NCI-H1930 (cell line): ENCODE measurements around the gene STOML1.

Experiments
- DNase-seq, 2 experiments: peaks; one replicate each; lab custom pipeline; 2025; lab: John Stamatoyannopoulos, UW

Gene STOML1, protein sequence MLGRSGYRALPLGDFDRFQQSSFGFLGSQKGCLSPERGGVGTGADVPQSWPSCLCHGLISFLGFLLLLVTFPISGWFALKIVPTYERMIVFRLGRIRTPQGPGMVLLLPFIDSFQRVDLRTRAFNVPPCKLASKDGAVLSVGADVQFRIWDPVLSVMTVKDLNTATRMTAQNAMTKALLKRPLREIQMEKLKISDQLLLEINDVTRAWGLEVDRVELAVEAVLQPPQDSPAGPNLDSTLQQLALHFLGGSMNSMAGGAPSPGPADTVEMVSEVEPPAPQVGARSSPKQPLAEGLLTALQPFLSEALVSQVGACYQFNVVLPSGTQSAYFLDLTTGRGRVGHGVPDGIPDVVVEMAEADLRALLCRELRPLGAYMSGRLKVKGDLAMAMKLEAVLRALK

DNA sequence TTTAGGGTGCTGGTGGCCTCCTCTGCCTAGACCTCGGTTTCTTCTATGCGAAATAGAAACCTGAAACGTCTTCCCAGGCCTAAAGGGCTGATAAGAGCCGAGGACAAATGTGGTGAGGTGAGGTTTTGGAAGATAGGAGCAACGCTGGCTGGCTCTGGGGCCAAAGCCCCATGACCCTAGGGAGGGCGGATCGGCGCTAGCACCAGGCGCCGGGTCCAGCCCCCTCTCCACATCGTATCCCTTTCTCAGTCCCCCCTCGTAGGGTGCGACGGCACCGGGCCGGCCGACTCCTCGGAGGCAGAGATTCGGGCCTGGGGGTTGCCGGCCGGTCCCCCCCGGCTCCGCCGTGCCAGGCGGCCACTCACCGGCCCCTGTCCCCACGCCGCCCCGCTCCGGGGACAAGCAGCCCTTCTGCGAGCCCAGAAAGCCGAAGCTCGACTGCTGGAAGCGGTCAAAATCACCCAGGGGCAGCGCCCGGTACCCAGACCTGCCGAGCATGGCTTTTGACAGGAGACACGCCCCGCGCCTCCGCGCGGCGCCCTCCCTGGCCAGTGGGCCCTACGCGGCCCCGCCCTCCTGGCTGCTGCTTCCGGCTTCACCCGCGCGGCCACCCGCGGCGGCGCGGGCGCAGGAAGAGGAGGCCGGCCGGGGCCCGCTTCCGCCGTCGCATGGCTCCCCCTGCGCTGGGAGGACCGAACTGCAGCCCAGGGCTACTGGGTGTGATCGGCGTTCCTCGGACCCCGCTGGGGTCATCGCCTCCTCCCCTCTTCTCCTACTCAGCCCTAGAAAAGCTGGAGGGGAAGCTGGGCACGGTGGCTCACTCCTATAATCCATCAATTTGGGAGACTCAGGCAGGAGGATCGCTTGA is at the start of gene STOML1:
Gene STOML1, minus strand, starts transcription at position 570 of the 868 bp plus-strand sequence. Its CDS starts 72 bp downstream, at position 498.
- DNase-seq, result peak; percentile 71 to 86

DNA sequence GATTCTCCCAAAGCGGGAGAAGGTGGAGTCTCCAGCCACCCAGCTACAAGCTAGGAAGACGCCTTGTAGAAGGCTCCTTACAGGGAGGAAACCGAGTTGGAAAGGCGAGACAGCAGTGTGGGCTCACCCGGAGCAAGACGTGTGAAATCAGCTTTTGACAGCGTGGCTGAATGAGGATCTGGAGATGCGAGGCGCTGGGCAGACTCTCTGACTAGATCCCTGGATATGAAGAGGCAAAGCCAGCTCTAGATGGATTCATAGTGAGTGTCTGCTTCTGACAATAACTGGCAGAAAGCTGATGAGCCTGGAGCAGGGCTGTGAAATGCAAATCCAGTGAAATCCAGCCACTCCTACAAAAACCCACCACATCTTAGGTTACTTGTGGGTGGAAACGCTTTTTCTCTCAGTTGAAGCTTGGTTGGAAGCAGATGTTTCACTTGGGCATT is 49.2 kb upstream of the STOML1 start:
- no peak for DNase-seq

DNA sequence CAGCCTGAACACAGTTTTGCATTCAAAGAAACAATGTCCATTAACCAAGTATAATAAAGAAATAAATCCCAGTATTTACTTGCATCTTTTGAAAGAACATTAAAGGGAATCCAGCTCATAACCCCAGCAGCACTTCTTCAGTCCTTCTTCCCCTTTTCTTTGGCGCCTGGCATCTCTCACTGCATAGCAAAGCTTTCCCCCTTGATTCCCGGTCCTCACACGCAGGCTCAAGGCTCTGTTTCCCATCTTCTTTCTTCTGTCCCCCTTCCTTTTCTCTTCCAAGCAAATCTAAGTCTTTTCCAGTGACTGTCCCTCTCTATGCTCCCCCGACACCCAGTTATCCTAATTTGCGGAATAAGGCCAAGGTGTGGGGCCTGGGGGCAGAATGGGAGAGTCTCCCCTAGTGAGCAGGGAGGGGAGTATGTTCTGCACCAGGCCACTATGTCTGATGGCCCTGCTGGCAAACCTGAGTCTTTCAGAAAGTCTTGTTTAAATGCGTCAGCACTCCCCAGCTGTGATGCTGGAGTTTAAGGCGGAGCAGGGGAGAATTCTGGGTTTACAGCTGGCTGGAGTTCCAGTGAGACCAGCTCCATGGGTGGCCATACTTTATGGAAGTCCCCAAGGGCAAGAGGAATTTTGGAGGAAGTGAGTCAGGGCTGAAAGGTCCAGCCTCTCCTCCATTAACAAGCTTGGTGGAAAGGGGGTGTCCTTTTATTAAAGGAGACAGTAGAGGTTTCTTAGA is 48.2 kb upstream of the STOML1 start:
- no peak for DNase-seq

DNA sequence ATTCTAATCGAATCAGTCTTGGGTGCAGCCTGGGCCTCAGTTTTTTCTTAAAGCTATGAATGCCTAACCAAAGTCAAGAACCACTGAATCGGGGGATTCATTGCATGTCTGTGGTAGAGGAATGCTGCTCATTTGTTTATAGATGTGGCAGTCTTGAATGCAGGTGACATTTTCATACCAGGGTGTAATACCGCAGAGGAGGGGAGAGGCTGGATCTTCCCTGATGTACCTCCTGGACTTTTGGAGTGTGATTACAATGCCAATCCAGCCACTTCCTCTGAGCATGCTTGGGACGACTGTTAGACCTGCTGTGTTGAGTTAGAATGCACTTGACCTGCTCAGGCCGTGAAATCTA is 47.5 kb upstream of the STOML1 start:
- DNase-seq, result no peak

DNA sequence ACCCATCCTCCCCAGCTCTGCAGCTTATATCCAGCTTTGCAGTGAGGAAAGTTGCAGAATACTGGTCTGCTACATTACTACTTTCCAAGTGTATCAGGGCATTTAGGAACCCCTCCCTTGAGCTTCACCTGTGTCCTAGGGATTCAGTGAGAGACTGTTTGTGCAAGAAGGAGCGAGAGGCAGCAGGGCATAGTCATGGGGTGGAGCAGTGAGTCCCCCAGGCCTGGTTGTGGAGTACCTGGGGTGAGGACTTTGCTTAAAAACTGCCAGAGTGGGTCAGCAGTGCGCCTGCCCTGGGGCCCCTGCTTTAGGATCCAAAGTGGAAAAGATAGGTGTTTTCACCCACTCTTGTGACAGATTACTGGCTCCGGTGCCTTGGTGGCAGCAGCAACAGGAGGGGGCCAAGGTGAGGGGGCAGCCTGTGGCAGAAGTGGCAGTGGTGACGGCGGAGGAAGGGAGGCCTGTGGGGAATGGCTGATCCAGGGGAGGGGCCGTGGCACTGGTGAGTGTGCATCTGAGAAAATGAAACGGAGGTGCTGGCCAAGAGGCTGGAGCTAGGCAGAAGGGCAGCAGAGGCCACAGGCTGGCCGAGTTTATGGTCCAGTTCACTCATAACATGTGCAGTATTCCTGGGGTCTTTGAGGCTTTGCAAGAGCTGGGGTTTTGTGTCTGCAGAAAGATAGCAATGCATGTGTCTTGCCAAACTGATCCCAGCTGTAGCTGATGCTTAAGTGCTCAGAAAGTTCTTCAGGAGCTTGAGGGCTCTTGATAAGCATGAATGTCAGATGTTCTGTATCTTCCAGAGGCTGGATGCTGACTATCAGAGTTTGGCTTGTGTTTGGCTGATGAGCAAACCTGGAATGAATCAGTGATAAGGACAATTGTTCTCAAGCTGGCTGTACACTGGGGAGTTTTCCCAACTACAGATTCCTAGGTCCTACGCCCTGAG is 46.9 kb upstream of the STOML1 start:
- no peak for DNase-seq

DNA sequence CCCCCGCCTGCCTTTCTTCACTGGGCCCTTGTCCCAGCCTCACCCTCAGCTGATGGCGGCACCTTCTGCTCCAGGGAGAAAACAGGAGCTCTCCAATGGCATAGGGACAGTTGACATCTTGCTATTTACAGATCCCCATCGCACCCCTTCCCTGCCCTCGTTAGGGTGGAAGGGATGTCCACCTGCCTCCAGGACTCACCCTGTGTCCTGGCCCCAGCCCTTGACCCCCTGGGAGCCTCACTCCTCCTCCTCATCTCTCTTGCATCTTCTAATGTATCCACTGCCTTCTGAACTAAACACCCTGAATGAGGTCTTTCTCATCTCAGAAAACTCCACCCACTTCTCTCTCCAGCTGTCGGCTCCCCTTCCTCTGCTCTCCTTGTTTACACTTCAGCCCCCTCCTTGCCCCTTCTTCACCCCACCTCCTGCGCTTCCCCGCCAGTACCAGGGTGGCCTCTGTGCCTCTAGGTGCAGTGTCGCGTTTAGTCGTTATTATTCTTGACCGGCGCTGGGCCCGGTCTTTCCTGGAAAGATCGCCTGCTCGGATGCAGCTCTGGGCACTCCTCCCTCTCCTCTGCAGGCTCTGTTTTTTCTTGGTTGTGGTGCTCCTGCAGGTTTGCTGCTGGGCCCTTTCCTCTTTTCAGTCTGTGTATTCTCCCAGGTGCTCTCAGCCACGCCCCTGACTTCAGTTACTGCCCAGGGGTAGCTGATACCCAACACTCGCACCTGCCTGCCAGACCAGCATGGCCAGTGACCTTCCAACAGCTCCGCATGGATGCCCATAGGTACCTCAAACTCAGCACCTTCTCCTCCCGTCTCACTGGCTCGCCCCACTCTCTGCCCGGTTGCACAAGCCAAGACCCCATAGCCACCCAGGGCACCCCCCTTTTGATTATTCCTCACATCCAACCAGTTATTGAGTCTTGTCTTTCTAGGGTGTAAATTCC is 45.3 kb upstream of the STOML1 start:
- DNase-seq, result no peak

DNA sequence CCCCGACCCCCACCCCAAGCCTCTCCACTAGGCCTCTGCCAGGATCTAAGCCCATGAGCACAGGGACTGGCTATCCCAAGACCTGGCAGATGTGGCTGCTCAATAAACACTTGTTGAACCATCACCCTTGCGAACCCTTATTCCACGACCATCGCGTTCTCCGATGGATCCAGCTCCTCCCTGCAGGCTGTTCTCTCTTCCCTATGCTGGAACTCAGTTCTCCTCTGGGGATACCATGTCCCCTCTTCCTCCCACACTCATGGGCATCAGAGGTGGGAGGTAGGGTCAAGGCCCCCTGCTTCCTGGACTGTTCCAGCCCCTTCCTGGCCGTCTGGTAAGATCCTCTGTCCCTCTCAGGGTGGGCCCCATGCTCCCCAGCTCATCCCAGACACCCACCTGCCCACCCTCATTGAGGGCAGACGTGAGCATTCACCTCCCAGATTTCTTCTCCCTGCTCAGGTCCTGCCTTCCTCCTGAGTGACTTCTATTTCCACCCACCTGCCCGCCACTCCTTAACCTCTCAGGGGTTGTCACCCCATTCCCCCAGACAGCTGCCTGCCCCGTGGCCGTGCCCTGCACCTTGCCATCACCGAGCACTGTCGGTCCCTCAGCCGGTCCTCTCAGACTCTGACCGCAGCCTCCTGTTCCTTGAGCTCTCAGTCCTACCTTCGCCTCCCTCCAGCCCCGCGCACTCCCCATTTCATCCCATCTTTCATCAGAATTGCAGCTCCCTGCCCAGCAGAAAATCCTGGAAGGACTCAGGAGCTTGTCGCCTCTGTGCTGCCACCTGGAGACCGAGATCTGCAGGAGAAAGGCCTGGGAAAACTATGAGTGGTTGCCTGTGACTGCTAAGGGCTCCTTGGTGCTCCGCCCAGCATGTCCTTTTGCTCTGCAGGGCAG is 44.4 kb upstream of the STOML1 start:
- DNase-seq, result no peak

DNA sequence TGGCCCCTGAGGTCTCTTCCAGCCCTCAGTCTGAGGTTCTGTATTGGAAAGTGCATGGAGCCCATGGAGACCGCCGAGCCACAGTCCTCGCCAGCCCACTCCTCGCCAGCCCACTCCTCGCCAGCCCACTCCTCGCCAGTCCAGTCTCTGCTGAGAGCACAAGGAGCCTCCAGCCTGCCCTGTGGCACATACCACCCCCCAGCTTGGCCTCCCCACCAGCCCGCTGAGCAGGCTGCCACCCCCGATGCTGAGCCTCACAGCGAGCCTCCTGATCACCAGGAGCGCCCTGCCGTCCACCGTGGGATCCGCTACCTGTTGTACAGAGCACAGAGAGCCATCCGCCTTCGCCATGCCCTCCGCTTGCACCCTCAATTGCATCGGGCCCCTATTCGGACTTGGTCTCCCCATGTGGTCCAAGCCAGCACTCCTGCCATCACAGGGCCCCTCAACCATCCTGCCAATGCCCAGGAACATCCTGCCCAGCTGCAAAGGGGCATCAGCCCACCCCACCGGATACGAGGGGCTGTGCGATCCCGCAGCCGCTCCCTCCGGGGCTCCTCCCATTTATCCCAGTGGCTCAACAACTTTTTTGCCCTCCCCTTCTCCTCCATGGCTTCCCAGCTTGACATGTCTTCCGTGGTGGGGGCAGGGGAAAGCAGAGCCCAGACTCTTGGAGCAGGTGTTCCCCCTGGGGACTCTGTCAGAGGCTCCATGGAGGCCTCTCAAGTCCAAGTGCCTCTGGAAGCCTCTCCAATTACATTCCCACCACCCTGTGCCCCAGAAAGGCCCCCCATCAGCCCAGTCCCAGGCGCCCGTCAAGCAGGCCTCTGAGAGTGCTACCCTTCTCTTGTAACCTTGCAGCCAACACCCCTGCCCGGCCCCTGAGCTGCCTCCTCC is 43.3 kb upstream of the STOML1 start:
- DNase-seq, result no peak

DNA sequence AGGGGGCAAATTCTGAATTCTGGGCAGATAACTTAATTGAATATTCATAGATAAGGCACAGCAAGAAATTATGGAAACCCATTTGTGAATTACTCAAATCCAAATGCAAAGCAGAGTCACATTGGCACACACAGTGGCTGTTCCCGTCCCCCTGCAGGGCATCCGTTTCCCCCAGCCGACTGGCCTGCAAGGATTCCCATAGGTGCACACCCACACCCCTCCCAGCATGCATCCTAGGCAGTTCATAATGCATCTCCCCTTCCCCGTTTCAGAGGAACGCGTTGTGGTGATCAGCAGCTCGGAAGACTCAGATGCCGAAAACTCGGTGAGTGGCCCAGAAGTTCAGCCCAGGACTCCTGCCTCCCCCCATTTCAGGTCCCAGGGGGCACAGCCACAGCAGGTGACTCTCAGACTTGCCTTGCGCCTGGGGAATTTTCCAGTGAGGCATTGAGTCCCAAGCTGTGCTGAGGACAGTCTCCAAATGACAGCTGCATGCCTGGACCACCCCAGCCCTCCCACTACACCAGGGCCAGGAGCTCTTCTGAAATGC is 42.2 kb upstream of the STOML1 start:
- no peak for DNase-seq

DNA sequence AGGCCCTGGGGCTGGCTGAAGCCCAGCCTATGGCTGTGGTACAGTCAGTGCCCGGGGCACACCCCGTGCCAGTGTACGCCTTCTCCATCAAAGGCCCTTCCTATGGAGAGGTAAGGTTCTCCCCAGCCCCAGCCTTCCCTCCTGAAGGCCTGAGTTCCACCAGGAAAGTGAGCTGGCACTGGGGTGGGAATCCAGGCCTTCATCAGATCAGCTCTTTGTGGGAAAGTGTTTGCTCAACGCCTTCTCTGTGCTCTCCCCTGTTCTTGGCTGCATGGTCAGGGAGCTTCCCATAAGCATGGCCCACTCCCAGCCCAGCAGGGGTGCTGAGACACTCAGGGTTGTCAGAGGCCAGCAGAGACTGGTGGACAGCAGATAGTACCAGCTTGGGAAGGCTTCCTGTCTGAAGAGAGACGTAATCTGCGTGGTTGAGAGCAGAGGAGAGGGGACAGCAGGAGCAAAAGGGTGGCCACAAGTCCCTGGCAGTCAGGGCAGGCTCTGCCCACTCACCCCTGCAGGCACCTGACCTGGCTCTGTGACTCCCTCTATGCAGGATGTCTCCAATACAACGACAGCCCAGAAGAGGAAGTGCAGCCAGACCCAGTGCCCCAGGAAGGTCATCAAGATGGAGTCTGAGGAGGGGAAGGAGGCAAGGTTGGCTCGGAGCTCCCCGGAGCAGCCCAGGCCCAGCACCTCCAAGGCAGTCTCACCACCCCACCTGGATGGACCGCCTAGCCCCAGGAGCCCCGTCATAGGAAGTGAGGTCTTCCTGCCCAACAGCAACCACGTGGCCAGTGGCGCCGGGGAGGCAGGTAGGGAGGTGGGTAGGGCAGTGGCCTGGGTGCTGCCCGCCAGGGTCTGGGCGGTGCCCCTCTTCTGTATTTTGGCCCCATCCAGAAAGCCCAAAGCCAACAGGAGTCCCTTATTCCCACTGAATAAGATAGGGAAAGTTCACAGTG is 40.8 kb upstream of the STOML1 start:
- DNase-seq, result no peak

DNA sequence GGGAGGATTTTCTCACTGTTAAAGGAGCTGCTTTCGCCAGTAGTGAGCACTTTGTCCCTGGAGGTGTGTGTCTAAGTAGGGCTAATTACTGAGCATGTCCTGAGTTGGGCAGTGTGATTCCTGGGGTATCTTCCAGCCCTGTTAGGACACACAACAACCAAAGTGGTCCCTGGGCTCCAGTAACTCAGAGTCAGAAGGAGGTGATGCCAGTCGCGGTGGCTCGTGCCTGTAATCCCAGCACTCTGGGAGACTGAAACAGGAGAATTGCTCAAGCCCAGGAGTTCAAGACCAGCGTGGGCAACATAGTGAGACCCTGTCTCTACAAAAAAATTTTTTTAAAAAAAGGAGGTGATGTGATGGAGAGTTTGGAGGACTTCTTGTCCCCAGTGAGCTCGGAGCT is 40.0 kb upstream of the STOML1 start:
- DNase-seq, result no peak

DNA sequence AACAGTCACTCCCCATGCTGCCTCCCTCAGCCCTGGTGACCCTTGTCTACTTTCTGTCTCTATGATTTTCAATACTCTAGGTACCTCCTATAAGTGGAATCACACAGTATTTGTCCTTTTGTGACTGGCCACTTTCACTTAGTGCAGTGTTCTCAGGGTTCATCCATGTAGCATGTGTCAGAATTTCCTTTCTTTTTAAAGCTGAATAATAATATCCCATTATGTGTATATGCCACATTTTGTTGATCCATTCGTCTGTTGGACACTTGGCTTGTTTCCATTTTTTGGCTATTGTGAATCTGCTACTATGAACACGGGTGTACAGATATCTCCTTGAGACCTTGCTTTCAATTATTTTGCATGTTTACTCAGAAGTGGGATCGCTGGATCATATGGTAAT is 36.6 kb upstream of the STOML1 start:
- DNase-seq, result no peak

DNA sequence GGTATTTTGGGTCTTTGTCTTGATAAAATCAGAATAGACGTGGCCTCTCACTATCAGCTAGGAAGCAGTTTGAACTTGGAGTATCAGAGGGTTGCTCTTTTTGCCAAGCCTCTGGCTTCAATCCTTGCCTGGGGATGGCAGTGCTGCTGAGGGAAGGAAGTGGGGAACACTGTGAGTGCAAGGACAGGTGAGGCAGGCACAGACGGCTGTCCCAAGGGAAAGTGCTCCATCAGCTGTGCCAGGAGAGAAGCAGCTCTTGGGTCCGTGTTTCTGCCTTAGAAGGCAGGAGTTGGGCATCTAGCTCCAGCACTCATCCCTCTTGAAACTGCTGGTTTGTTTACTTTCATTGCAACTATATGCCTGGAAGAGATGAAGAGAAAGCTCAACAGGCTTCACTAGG is 35.6 kb upstream of the STOML1 start:
- no peak for DNase-seq

DNA sequence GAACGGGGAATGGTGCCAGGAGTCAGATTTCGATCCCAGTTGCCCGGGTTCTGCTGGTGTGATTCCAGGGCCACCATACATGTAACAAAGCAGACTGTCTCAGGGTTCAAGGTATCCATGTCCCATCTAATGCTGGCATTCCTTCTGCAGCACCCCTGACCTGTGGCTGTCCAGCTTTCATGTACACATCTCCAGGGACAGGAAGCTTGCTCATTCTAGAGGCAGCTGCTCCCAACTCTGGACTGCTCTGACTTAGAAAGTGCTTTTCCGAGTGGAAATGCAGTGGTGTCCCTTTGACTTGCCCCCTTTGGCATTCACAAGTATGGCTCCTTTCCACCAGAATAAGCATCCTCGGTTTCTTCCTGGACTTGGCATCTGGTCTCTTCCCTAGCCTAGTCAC is 33.3 kb upstream of the STOML1 start:
- DNase-seq, result no peak

DNA sequence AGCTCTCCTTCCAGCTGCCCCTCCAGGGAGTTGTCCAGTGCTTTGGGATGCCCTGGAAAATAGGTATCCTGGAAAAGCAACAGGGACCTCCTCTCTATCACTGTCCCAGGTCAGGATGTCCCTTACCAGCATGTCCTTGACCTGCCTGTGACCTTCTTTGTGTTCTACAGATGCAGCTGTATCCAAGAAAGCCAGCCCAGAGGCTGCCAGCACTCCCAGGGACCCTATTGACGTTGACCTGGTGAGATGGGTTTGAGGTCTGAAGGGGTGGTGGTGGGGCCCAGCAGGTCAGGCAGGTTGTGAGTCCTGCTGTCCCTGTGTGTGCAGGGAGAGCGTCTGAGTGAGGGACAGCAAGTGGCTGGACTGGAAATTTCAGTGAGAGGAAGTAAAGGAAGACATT is 32.6 kb upstream of the STOML1 start:
- no peak for DNase-seq

DNA sequence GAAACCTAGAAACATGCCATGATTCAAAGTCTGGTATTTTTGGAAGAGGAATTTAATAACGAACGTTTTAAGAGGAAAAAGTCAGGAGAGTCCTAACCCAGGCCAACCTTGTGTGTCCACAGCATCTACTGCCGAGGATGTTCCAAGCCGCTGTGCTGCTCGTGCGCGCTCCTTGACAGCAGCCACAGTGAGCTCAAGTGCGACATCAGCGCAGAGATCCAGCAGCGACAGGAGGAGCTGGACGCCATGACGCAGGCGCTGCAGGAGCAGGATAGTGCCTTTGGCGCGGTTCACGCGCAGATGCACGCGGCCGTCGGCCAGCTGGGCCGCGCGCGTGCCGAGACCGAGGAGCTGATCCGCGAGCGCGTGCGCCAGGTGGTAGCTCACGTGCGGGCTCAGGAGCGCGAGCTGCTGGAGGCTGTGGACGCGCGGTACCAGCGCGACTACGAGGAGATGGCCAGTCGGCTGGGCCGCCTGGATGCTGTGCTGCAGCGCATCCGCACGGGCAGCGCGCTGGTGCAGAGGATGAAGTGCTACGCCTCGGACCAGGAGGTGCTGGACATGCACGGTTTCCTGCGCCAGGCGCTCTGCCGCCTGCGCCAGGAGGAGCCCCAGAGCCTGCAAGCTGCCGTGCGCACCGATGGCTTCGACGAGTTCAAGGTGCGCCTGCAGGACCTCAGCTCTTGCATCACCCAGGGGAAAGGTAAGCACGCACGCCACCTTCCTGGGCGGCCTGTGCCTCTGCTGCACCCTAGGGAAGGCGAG is 30.8 kb upstream of the STOML1 start:
- no peak for DNase-seq
